HG02798 (cell line): ENCODE measurements around the gene WNK2.

Experiments
- ATAC-seq: cut with Tn5 transposase; IDR thresholded peaks from one replicate; pipeline ENCODE4 v1.9.1; 2021; ENCODE audit warnings: mild to moderate bottlenecking; ENCODE audit not compliant: unreplicated experiment, poor library complexity

Gene WNK2

DNA sequence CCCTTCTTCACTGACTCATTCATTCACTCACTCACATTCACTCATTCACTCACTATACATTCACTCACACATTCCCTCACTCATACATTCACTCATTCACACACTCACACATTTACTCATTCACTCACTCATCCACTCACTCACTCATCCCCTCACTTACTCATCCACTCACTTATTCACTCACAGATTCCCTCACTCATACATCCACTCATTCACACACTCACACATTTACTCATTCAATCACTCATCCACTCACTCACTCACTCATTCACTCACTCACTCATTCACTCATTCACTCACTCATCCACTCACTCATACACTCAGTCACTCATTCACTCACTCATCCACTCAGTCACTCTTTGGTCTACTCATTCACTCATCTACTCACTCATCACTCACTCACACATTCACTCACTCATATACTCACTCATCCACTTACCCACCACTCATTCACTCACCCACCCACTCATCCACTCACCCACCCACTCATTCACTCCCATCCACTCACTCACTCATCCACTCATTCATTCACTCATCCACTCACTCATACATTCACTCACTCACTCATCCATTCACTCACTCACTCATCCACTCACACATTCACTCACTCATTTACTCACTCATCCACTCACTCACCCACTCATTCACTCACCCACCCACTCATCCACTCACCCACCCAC is 27.2 kb downstream of the WNK2 start:
- ATAC-seq = no peak

DNA sequence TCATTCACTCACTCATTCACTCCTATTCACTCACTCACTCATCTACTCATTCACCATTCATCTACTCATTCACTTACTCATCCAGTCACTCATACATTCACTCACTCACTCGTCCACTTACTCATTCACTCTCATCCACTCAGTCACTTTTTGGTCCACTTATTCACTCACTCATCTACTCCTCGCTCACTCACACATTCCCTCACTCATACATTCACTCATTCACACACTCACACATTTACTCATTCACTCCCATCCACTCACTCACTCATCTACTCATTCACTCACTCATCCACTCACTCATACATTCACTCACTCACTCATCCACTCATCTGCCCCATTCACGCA is 27.7 kb downstream of the WNK2 start:
- no peak for ATAC-seq

DNA sequence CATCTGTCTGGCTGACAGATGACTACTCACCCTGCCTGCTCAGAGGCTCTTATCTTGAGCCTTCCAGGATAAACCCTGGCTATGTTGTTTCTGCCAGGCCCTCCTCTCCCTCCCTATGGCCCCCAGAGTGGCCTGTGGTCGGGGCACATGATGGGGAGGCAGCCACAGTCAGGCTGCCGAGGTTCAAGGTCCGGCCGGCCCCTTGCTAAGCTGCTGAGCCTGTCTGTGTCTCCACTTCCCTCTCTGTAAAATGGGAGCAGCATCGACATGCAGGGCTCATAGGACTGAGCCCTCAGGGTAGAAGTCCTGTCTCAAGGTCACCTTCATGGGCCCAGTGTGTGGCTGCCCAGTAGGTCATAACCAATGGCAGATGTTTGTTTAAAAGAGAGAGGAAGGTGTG is 28.5 kb downstream of the WNK2 start:
- no peak for ATAC-seq

DNA sequence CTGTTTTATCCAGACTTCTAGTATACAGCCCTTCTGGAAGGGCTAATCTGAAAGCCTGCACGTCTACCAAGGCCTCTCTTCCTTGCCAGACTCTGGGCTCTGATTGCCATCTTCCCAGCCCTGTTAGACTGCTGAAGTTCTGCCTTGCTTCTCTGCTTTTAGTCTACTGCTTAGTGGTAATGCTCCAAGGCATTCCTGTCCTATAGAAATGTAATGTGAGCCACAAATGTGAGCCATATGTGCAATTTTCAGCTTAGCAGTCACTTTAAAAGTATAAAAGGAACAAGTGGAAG is 32.1 kb downstream of the WNK2 start:
- no peak for ATAC-seq

DNA sequence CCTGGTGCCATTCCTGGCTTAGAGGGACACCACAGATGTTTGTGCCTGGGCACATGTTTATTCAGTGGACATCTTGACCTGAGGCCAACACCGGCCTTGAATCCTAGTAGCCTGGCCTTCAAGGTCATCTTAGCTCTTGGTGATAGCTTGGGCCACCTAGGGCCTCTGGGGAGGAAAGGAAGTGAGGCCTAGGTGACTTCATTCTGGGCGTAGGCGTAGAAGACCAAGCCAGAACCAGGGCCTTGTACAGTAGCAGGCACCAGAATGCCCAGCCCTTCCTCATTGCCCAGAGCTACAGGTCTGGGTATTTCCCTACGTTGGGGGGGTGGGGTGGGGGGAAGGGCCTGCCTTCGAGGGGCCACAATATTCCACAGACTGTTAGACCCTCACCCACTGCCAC is 33.8 kb downstream of the WNK2 start:
- no peak for ATAC-seq

DNA sequence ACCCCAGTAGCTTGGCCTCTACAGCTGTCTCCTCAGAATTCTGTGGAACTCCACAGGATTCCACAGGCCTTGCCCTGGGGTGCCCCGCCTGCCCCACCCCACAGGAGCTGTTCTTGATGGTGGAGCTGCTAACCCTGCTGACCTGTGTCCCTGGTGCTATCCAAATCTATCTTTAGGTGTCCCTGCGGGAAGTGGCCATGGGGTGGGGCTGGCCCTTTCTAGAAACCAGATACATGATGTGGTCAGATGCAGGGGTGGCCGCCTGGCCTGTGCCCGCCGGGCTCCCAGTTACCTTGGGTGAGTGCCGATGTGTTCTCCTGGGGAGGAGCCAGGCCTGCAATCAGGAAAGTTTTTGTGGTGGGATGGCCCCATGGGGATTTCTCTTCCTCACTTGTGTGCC is 34.2 kb downstream of the WNK2 start:
- no peak for ATAC-seq

DNA sequence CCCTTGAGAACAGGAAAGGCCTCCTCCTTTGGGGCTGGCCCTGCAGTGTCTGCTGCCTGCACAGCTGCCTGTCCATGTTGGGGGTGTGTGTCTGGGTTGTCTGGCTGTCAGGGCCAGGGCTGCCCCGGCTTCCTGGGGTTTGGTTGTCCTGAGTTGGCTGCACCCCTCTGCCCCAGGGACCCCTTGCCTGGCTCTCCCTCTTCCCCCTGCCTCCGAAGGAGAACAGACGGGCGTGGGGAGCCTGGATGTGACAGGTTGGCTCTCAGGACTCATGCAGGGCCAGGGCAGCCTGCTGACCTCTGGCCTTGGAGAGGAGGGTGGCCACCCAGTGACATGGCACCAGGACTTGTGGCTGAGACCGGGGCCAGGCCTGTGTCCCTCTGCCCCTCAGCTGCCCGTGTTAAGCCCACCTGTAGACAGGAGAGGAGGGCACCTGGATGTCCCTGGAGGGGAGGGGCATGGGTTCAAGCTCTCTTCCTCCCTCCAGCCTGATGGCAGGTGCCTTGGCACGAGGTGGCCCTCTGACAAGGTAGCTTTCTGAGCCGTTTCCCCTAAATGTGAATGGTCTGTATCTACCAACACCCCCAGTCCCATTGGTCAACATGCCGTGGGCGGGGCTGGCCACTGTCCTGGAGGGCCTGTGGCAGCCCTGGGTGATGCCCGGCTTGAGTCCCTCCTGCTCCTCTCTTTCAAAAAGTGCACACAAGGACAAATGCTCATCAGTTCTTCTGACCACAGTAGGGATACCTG is 34.9 kb downstream of the WNK2 start:
- no peak for ATAC-seq

DNA sequence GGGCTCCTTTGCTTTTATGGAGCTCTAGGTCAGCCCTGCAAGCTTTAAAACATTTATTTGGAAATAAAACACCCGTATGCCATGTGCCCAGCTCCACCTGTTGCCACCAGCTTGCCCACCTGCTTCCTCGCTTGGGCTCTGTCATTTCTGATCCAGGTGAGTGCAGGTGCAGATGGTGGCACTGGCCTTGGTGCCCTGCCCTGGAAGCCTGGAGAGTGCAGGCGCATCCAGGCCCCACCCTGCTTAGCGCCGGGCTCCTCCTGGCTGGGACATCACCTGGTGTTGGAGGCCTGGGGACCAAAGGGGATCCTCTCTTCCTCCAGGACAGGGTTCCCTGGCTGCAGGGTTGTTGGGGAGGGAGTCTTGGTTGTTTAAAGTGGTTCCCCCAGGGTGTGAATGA is 35.8 kb downstream of the WNK2 start:
- ATAC-seq = no peak

DNA sequence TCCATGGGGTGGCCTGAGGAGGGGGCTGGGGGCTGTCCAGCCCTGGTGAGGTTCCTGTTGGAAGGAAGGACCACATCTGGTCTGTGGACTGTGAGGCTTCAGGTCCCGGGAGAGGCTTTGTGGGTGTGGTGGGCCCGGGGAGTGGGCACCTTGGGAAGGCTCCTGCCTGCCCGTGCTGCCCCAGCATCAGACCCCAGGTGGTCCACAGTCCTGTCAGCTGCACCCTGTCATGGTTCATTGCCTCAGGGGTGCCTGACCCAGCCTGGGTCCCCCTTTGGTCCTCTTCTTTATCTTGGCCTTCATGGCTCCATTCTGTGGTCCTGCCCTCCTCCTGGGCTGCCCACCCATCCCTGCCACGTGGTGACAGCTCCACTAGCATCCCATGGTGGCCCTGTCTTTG is 36.7 kb downstream of the WNK2 start:
- ATAC-seq = no peak

DNA sequence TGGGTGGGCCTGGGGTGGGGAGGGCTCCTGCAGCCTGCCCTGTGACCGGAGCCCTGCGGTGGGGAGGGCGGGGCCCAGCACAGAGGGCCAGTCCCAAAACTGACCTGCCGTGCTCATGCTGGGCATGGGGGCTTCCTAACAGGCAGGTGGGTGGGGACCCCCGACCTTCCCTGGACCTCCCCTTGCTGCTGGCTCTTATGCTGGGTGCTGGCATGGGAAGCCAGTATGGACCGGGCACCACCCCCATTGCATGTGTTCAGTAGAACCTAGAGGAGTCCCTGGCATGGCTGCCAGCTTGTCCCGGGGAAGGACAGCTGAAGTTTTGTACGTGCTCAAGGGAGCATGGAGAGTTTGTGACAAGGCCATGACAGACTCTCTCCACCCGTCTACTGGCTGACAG is 37.1 kb downstream of the WNK2 start:
- ATAC-seq = no peak

DNA sequence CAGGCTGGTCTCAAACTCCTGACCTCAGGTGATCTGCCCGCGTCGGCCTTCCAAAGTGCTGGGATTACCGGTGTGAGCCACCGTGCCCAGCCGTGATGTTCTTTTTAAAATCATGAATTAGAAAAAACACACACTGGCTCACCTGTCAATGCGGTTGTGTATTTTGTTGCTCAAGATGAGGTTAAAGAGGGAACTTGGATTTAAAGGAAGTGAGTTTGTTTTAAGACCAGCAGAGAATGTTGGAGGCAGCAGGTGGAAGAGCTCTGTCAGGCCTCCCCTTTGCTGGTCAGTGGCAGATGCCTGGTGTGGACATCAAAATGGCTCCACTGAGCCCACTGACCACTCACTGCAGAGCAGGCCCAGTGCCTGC is 38.9 kb downstream of the WNK2 start:
- no peak for ATAC-seq

DNA sequence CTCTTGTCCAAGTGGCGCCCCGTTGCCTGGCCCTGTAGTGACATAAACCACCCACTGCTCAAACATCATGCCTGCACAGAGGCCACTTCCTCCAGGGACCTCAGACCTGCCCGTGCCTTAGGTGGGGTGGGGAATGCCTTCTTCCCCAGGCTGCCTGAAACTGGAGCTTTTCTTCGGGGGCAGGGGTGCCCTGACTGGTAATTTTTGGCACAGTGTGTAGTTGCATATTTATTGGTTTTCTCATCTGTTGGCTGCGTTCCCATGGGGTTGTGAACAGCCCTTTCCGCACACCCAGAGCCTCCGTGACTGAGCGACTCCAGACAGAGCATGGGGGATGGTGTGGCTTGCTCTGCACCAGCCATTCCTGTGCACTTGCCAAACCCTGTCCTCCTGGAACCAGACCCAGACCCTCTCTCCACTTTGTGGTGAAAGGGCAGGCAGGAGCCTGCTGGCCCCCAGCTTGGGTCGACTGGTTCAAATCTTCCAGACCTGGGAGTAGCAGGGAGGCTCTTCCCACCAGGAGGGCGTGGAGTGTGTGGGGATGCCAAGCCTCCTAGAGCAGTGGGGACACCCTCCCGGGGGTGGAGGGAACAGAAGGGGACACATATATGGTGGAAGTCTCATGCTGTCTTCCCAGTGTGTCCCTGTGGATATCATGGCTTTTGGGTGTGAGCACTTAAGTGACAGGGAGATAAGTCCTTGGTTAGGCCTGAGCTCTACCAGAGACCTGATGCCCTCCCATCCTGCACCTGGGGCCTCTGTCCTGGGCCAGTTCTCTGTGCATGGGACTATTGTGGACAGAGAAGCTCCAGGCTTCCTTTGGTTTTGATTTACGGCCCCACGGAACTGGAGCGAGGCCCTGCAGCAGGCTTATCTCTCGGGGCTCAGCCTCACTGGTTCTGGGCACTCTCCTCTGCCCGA is 39.6 kb downstream of the WNK2 start:
- ATAC-seq = no peak

DNA sequence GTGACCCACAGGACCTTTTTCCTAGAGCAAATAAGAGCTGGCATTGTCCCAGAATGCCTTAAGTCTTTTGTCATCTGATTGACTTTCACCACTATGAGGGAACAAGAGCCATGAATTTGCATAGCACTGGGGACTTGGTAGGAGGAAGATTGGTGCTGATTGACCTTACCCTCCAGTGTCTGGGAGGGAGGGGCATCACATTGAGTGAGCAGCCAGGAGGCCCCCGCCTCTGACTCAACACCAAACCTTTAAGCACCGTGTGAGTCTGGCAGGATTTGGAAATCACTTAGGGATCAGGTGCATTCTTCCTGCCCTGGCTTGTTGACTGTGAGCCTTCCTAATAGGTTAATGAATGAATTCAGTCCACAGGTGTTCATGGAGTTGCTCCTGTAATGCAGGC is 40.7 kb downstream of the WNK2 start:
- ATAC-seq = no peak

DNA sequence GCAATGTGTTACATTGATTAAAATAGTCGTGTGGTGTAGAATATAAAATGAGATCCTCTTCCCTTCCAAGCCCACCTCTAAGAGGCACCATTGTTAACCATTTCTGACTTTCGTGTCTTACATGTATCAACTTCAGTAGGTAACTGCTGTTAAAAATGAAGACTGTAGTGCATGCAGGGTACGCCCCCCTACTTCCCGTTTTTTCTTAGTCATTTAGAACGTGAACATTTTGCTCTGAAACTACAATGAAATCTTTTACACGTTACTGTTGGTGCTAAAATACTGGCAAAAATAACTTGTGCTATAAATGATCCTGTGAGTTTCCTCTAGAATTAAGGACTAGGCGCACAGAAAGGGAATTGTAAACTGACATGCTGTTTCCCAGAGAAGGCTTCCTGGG is 41.5 kb downstream of the WNK2 start:
- no peak for ATAC-seq

DNA sequence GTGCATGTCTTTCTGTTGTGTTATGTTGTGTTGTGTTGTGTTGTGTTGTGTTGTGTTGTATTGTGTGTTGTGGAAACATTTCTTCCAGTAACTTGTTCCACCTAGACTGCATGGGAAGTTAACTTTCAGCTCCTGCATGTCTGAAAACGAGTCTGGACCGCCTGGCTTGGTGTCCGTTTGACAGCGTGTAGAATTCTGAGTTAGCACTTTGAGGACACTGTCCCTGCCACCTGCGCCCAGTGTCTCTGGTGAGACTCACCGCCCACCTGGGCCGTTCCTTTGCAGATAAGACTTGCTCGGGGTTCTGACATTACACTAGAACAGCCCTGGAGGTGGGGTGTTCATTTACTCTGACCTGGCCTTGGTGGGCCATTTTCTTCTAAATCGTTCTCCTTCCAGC is 42.0 kb downstream of the WNK2 start:
- ATAC-seq = no peak

DNA sequence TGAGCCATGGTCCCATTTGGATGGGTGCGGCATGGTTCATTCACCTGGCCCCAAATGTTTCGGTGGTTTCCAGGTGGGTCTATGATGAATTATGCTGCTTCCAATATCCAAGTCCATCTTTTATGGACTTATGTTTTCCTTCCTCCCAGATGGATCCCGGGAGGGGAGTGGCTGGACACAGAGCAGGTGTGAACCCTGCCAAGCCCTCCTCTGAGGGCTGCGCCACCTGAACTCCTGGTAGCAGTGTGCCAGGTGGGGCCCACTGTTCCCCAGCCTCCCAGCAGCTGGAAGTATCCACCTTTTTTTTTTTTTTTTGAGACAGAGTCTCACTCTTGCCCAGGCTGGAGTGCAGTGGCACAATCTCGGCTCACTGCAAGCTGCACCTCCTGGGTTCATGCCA is 42.9 kb downstream of the WNK2 start:
- no peak for ATAC-seq

DNA sequence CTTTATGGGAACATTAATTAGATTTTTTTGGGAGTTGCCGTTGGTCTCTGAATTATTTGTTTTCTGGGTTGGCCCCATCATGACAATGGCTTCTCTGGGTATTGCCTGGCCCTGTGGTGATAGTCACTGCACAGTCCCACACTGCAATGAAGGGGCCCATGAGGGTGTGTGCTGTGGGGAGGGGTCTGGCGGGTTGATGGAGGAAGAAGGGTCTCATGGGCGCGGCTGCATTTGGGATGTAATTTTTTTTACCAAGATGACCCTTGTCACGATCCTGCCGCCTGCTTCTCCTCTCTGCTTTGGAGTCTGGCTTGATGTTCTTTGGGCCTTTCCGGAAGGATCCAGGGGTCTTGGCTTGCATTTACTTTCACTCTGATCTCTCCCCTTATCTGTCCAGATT is 44.1 kb downstream of the WNK2 start:
- no peak for ATAC-seq

DNA sequence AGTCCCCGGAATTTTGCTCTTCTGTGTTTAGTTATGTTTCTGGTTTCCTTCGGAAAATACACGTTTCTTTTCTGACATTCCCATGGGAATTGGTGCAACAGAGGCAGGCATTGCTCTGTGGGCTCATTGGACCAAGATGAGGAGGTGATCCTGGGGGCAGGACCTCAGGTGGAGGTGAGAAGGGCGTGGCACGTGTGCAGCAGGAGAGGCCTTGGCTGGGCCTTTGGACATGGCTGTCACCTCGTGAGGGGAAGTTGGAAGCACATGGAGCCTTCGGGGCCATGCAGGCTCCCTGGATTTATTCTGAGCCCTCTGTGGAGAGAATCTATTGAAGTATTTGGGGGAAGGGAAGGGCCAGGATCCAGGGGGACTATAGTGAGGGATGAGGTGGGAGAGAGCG is 44.5 kb downstream of the WNK2 start:
- ATAC-seq = no peak

DNA sequence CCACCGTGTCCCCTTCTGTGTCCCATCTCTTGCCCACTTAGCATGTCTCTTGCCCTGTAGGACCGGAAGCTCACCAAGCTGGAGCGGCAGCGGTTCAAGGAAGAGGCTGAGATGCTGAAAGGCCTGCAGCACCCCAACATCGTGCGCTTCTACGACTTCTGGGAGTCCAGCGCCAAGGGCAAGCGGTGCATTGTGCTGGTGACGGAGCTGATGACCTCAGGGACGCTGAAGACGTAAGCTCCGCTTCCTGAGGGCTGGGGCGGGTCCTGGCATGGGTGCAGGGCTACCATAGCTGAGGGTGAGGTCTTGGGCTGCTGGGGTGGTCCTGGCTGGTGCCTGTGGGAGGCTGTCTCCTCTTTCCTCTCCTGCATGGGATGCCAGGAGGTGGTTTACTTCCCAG is 45.7 kb downstream of the WNK2 start:
- ATAC-seq = no peak

DNA sequence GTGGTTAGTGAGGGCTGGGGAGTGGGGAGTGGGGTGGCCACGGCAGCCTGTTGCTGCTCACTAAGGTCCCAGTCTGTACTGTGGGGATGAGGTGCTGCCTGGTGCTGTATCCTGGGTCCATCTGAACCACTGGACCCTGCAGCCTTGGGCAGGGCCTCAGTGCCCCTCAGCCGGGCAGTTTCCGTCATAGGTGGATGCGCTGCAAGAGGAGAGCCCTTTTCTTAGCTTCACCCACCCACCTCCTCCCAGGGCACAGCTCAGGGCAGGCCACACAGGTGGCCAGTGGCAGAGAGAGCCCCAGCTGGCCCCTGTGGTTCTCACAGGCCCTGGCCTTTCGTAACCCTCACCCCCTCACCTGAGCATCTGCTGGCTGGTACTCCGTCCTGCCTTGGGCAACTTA is 46.2 kb downstream of the WNK2 start:
- no peak for ATAC-seq

DNA sequence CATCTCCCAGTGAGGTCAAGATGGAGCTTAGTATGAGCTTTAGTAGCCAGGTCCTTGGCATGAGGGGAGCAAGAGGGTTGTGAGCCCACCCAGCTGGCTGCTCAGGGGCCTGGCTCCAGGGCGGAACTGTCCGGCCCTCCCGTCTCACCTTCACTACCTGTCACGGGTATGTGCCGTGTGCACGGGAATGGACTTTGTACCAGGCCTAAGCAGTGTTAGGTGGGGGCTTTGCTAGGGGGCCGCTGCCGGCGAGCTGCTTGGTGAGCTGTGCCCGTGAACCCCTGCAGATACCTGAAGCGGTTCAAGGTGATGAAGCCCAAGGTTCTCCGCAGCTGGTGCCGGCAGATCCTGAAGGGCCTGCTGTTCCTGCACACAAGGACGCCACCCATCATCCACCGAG is 46.7 kb downstream of the WNK2 start:
- no peak for ATAC-seq
